Neural progenitor cell (in vitro differentiated cells): ENCODE results near the gene SNX14.

Experiments used
- EZH2 ChIP-seq: fragments of 200-600 bp; sonication (generic); IDR thresholded peaks from 2 replicates; pipeline ENCODE4 v1.6.1; 2017; ENCODE audit warnings: antibody characterized with exemption, mild to moderate bottlenecking, moderate library complexity
- TF ChIP-seq, protein P1 (sequence below): fragments of 200-600 bp; sonication (generic); IDR thresholded peaks from 2 replicates; pipeline ENCODE4 v1.5.1; 2017; ENCODE audit warnings: antibody characterized with exemption, mild to moderate bottlenecking

DNA sequence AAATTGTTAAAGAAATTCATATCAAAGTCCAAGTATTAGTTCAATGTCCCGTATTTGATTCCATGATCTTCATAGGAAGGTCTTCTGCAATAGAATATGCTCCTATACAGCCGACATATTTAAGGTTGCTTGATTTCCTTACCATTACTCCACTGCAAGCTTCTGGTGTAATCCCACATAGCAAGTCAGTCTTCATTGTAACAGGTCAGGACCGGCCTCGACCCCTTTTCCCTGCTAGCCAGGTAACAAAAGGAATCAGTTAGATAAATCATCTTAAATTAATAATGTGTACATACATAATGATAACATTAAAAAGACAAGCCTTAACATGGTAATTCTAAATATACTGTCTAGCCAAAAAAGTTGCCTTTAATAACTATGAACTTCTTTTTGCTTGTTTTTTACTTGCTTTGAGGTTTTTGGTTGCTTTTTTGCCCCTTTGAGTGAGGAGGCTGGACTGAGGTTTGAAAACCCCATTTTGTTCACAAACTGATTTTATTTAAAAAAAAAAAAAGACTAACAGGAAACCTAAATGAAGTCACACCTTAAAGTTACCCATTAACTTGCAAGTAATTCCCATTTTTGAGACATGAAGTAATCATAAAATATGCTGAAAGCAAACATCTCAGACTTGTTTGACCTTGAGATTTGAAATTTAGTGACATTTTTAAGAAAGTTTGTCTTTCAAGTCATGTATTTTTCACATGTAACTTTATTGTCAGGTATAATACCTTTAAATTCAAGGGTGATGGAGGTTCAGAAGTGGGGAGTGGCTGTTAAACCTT is 19.2 kb upstream of the SNX14 start:
- no peak for TF ChIP-seq EZH2
- TF ChIP-seq, protein P1, sequence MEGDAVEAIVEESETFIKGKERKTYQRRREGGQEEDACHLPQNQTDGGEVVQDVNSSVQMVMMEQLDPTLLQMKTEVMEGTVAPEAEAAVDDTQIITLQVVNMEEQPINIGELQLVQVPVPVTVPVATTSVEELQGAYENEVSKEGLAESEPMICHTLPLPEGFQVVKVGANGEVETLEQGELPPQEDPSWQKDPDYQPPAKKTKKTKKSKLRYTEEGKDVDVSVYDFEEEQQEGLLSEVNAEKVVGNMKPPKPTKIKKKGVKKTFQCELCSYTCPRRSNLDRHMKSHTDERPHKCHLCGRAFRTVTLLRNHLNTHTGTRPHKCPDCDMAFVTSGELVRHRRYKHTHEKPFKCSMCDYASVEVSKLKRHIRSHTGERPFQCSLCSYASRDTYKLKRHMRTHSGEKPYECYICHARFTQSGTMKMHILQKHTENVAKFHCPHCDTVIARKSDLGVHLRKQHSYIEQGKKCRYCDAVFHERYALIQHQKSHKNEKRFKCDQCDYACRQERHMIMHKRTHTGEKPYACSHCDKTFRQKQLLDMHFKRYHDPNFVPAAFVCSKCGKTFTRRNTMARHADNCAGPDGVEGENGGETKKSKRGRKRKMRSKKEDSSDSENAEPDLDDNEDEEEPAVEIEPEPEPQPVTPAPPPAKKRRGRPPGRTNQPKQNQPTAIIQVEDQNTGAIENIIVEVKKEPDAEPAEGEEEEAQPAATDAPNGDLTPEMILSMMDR, result no peak
